Activated T-helper 1 cell treated with Interleukin-2 at 50 U/mL for 16 hours (primary cell): ENCODE measurements around the gene SHOC1.
"Not testable (repeated sequence)": the region's sequence is repeated elsewhere in the genome, so short reads cannot be mapped to it uniquely, and the experiment has no call there.

Experiments used
- DNase-seq: peaks from one replicate; pipeline ENCODE4 v3.0.0-alpha.2; 2020; ENCODE audit warnings: low read depth

SHOC1 gene

DNA sequence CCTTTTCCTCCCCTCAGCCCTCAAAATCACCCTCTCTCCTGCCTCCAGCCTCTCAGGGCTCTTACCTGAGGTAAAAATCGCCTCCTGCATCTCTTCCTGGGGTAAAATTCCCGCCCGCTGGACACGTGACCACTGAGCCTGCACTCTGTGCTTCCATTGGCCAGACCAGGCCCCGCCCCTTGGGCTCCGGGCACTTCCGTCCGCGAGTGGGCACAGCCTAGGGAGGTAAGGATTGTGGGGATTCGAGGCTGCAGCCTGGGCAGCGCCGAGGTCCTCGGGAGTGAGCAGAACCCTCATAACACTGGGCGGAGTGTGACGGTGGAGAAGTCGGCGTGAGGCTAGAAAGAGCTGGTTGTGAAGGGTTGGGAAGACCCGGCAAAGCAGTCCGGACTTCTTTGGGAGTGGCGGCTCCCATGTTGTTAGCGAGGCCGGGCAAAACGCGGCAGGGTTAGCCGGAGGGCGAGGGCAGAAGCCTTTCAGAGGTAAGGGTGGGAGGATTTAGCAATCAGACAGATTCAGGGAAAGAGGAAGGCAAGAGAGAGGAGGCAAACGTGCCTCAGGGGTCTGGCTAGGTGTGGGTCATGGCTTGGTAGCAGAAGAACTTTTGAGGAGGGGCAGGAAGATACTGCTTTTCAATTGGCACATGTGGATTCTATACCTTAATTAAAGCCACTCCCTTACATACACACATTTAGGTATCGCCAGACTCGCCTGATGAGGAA, at the start of gene SHOC1:
Gene SHOC1, minus strand, starts transcription at position 103 of the 722 bp plus-strand sequence. CDS start 3,519 bp downstream, outside the sequence.
- DNase-seq, result no peak

DNA sequence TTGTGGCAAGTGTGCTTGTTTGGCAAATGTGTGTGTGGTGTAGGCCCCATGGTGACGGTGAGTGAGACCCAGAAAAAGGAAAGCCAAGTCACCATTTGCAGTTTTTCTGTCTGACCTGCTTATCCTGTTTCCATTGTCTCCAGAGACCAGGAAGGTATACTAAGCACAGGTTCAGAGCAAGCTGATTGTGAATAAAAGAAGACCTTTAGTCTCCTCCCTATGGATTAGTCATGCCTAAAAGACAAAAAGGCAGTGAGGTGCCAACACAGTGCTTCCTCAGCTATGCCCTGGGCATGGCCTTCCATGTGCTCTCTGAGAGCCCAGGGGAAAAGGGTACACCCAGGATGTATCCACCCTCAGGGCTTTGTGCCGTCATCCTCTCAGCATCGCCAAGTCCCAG, 49.2 kb upstream of the SHOC1 start:
- DNase-seq, result no peak

DNA sequence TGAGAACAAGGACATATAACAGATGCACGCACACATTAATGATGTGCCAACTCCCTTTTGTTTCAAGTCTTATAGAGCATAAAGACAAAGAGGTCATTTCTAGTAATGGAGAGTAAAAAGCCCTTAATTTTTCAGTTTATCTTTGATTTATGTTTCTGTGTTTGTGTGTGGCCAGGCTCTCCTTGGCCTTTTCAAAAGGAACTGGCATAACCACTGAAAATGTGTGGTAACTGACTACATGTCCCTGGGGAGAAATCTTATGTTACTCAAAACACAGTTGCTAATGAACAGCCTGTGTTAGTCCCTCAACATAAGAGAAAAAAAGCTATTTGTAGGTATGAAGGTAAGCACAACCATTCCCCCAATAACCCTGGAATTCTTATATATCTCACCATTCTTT, 47.6 kb upstream of the SHOC1 start:
- DNase-seq, result no peak

DNA sequence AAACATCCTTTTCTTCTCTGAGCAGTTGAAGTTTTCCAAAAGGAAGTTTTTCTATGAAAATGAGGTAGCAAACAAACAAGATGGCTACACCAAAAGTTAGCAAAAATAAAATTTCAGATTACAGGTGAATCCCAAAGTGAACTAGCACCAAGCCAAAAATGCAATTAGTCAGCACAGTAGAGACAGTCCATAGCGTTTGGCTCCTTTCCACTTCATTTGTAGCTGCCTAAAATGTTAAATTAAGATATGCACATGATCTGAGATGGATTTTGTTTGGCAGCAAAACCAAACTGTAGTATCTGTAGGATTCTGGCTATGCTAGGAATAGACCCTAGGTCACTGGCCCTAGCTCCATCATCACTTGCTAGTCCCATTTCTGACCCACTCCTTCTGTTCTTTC, 45.7 kb upstream of the SHOC1 start:
- no peak for DNase-seq

DNA sequence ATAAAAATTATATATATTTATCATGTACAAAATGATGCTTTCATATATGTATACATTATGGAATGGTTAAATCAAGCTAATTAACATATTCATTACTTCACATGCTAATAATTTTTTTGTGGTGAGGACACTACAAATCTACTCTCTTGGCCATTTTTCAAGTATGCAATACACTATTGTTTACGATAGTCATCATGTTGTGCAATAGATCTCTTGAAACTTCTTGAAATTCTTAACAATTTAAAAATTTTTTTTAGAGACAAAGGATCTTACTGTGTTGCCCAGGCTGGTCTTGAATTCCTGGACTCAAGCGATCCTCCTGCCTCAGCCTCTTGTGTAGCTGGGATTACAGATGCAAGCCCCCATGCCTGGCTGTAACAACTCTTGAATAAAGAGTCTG, 45.2 kb upstream of the SHOC1 start:
- no peak for DNase-seq

DNA sequence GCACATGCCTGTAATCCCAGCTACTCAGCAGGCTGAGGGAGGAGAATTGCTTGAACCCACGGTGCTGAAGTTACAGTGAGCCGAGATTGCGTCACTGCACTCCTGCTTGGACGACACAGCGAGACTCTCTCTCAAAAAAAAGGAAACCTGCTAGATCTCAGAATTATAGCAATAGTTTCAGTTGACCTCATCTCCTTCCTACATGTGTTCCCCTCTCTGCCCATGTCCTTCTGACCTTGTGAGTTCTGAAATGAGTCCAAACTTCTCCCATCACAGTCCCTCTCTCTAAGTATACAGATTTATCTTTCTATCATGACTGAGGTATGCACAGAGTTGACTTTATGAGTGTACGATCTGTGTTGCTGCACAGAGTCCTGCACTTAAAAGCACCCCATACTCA, 44.6 kb upstream of the SHOC1 start:
- DNase-seq, result no peak

DNA sequence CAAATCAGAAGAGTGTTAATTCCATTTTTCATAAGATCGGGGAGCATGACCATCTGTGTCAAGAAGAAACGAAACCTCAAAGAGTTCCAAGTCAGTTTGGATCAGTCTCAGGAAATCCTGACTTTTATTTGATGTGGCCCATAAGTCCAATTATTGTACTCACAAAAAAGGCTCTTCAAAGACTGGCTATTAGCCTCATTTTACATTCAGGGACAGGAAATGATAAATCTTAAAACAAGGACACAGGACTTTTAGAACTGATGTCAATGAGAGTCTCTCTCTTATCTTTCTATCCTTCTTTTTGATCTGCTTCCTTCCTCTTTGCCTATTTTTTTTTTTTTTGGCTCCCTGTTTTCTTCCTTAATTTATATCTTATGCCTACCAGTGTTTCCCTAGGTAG, 43.7 kb upstream of the SHOC1 start:
- DNase-seq, result no peak

DNA sequence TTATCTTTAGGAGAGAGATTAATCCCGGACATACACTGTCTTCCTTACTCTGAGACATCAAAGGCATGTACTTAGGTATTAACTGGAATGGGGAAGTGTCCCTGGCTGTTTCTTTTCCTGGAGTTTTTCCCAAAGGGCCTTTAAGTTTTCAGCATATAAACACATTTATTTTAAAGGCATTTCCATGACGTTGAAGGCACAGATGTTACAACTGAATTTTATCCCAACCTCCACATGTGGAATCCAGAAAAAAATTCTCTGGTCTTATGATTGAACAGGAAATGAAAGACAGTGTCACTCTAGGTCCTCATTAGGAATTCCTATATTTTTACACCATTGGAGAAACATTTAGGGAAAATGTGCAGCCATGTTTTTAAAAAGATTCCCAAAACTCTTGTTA, 41.6 kb upstream of the SHOC1 start:
- no peak for DNase-seq

DNA sequence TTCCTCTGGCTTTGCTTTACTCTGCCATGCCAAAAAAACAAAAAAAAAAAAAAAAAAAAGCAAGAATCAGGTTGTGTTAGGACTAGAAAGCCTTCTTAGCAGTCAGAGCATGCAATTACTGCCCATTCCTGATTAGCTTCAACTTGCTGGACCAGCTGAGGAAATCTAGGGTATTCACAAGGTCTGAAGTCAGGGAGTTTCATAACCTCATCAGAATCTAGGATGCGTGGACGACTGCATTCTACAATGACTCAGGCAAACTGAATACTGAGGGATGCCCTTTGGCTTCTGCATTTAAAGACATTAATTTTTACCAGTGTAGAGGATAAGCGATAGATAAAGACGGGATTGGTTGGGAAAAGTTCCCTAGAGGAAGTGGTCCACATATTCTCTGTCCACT, 39.2 kb upstream of the SHOC1 start:
- DNase-seq, result no peak

DNA sequence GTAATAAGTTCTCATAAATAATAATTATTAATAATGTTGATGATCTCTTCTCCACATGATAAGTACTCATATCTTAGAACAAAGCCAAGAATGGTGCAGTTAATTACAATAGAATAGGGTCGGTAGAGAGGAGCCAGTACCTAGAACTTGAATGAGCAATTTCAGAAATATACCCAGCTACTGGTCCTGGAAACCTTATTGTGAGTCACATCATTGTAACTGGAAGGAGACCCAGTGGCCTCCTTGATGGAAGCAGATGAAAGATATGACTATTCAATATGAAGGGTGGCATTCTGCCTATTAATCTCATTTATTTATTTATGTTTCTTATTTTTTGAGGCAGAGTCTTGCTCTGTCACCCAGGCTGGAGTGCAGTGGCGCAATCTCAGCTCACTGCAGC, 37.7 kb upstream of the SHOC1 start:
- no peak for DNase-seq

DNA sequence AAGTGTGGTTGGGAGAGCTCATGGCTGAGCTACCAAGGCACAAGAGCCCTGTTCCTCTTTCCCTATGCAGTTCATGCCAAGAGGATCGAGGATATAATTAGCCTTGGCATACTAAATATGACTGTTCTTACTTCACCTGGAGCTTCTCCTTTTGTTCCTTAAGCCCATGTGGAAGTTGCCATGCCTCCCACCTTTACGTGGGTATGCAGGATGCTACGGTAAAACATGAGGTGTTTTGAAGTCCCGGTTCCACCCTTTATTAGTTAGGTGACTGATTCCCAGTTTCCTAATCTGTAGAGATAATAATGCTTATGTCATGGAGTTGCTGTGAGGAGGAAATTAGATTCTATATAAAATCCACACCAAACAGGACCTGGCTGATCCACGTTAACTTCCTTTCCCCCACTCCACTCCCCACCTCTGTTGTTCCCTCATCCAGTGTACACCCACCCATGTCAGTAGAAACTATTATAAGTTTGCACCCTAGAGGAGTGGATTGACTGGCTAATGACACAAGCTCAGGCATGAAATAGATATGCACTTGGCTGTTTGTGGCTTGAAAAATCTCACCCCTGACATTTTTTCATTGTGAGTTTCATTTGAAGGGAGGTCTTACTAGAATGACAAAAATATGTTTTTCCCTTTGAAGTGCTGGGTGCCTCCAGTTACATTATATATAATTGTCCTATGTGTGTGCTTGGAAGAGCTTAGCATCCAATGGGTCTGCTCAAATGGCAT, 36.8 kb upstream of the SHOC1 start:
- no peak for DNase-seq

DNA sequence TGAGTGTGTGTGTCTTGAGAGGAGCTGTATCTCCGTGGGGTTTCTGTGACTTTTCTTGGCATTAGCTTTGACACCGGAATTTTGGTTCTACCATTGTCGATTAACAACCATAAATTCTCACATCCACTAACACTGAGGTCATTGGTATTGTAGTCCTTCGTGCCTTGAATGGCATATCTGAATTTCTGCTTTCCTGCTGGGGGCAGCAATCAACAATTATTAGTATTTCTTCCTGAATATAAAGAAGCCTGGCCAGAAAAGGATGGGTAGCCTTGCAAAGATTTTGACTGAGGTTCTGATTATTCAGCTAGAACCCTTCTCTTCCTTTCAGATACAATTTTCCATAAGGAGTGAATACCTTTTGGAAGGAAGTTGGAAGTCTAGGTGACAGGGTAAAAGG, 33.5 kb upstream of the SHOC1 start:
- no peak for DNase-seq

DNA sequence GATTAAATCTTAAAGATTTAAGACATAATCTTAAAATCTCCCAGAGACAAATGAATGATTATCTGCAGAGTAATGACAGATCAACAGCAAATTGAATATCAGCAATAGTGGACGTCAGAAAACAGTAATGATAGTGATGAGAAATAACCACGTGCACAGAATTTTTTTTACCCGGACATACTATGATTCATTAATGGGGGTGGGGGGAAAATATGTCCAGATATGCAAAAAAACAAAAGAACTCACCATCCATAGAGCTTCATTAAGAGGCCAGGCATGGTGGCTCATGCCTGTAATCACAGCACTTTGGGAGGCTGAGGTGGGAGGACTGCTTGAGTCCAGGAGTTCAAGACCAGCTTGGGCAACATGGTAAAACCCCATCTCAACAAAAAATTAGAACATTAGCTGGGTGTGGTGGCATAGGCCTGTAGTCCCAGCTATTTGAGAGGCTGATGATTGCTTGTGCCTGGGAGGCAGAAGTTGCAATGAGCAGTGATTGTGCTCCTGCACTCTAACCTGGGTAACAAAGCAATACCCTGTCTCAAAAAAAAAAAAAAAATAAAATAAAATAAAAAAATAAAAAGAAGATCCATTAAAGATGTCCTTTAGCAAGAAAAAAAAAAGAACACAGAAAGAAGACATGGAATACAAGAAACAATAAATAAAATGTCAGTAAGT, 30.9 kb upstream of the SHOC1 start:
- no peak for DNase-seq

DNA sequence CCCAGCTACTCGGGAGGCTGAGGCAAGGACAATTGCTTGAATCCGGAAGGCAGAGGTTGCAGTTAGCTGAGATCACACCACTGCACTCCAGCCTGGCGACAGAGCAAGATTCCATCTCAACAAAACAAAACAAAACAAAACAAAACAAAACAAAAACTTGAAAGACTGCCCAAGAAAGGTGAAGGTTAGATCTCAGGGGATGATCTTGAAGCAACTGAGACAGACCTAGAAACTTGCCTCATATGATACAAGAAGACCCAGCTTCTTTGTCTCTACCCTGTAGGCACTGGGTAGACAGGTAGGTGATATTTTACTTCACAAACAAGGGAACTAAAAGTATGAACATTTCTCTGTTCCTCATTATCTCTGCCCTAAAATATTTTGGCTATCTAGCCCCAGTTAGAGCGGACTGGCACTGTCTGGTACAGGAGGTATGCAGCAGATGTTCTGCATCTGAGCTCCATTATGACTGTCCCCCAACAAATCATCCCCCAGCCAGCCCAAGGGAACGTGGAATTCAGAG, 26.3 kb upstream of the SHOC1 start:
- no peak for DNase-seq

DNA sequence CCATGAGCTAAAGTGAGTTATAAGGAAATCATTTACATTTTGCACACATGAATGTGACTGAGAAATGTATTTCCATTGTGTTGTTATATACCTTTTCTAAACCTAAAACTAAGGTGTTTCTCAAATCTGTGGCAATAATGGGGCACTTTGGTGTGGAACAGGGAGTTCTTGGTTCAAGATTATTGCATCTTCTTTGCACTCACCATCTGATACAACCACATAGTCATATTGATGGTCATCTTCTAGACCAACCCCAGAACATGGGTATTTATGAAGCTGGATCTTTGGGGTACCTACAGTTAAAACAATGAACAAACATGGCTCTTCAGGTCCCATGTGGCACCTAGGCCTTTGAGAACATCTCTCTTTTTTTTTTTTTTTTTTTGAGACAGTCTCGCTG, 24.6 kb upstream of the SHOC1 start:
- no peak for DNase-seq

DNA sequence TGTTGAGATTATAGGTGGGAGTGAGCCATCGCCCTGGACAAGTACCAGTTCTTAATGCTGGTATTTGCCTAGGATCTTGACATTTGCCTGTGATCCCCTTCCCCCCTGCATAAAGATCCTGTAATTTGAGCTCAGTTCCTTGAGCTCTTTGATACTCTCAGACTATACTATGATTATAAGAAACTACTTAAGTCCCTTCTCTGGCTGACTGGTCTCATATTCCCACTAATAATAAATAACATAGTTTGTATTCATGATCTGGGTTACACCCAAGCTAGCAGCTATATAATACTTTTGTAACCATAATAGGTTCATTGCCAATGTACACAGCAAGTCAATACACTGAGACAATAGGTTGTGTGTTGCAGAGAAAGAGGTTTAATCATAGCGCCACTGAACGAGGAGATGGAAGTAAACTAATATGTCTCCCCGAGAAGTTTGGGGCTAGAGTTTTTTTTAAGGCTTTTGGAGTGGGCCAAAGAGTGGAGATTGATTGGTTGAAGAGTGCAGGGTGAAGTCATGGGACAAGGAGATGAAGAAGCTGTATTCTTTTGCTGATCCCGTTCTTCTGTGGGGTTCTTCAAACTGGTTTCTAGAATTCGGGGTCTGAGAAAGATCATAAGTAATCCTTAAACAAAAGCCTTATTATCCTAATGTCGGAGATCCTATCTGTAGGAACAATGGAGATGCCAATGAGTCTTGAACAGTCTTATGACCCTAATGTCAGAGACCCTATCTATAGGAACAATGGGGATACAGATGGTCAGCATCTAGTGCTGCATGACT, 20.7 kb upstream of the SHOC1 start:
- no peak for DNase-seq

DNA sequence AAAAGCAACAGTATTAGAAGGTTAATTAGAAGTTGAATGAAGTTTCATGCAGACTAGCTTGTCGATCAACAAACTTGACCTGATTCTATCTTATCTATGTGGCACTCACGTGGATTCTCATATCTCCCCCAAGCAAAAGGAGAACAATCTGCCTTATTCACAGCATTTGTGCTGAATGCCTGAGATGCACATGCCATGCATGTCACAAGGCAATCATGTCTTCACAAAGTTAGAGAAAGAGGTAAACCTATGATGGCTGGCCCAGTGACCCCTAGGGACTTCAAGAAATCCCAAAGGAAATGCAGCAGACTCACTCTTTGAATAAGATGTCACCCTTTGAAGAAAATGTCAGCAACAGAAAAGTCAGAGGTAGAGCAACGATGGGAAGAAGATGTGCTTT, 17.6 kb upstream of the SHOC1 start:
- DNase-seq, result no peak

DNA sequence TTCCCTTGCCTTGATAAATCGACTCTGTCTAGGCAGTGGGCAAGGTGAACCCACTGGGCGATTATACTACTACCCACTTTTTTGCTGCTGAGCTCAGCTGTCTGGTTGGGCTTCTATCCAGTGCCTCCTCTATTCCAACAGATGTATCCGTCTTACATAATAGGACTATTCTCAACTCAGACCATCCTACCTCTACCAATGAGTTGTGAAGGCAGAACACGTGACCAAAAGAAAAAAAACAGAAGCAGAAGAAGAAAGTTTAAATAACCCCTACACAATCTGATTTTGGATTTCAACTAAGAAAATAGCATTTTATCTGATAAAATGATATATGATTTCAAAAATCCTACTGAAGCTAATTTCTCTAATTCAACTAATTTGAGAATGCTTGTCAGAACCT, 16.2 kb upstream of the SHOC1 start:
- DNase-seq, result no peak

DNA sequence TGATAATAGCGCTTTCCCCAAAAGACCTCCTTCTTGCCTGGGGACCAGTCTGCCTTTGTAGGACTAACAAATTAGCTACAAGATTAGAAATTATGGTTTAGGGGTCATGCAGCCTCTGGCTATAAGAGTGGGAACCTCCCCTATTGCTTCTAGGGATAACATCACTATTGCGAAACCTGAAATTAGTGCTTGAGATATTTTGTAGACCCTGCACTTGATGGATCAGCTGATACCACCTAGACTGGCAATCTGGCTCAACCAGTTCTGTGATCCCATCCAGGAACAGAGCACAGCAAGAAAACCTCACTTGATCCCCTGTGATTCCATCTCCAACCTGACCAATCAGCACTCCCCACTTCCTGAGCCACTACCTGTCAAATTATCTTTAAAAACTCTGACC, 15.7 kb upstream of the SHOC1 start:
- DNase-seq, result not testable (repeated sequence)

DNA sequence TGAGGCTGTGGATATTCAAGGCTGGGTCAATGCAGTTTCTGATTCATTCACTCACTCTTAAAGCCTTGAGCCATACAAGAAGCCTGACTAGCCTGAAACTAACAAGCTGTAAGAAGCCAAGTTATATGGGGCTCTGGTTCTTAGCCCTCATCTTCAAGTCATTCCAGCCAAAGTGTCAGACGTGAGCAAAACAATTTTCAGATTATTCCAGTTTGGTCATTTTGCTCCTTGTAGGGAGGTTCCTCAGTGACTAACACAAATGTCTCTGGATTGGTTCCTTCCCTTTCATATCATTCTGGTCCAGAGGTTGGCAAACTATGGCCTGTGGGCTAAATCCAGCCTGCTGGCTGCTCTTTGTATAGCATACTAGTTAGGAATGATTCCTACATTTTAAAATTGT, 12.5 kb upstream of the SHOC1 start:
- DNase-seq, result no peak

DNA sequence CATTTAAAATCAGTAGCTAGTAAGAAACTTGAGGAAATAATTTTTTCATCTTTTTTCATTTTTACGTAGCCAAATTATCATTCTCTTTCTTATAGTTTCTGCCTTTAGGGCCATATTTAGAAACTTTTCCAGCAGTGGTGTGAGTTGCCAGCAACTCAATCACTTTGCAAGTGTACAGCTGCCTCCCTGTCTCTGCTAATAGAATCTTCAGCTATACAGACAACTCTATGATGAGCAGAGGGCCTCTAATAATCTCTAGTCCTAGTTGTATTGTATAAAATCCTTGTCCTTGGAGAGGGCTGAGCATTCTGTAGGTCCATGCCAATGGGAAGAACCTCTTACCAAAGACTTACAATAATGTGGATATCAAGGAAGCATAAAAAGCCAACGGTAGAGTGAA, 11.5 kb upstream of the SHOC1 start:
- no peak for DNase-seq

DNA sequence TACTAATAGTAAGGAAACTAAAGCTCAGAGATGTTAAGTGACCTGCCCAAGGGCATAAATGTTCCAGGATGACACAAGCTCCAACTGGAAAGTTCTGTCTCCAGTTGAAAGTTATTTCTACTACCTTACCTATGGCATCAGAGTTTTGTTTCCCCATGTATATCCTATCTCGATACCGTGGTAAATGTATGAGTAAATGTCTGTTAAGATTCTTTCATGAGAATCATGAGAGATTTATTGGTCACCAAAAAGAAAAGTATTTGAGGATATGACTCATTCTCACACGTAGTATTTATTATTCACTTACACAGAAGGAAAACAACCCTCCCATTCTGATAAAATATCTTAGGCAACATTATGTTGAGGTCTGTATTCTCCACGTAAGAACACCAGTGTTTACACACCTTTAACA, 11.1 kb upstream of the SHOC1 start:
- no peak for DNase-seq
